ENCODE results near the gene MORN5. TPM values are rescaled to one million over a fixed set of nuclear protein-coding genes. Genes with fewer than 3 reads are reported as not detected.

Gene MORN5
- total and polyA plus RNA-seq, 9 of the 15 experiments (the other 6 are each of a cell fraction or from before 2014, with no cell fraction given), result not detected

DNA sequence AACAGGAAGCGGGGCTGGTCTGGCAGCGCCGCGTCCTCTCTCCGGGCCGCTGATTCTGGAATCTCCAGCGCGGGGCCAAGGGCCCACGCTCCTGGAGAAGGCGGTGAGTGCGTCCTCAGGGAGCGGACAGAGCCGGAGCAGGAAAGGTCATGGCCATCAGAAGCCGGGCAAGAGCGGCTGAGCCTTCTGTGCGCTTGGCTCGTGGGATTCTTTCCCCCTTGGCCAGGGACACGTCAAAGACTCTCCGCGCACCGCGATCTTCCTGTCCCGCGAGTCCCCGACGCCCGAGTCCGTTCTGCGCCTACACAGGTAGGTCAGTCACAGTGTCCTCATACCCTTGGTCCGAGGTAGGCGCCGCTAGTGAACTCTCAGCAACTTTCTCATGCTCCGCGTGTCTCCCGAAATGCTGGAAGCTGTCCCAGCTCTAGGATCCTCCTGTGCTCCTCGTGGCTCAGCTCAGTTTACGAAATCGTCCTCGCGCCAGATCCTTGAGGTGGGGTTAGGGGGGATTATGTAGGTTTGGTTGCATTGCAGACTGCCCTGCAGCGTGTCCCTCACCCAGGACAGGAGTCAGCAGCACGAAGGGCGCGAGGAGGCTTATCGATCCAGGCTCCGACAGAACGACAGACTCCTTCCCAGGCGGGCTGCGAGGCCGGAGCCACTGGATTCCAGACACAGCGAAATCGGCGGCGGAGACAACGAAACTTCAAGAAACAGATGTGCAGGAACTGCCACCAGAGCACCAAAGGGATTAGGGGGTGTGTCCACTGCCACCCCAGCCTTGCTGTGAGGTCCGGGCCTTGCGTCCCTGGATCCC lies 60.4 kb downstream of the MORN5 start:
- Histone ChIP-seq H3K9ac (ENCODE audit: insufficient read depth in 1 of 2, low read depth in 2 of 2, low read length in 2 of 2) (no peak overlapping the region), H3K79me2 (ENCODE audit: control insufficient read depth, insufficient read depth, low read length) (no peaks in the 10 kb centered on the region), H3K36me3 (ENCODE audit: control insufficient read depth, insufficient read depth, low read length) (no peaks in the 10 kb centered on the region), H3K9me3 (replicated peaks; ENCODE audit: control insufficient read depth, insufficient read depth, low read depth, low read length) (peaks cover 2% of the 10 kb centered on the region; the same call in 1 of the 2 replicates), H3K9me1 (ENCODE audit: control insufficient read depth, insufficient read depth, low read length) (no peaks in the 10 kb centered on the region), H3K27me3 (ENCODE audit: control insufficient read depth in 2 of 2, insufficient read depth in 2 of 2, low read length in 2 of 2) (no peaks in the 10 kb centered on the region), H3K4me2 (ENCODE audit: insufficient read depth, low read length) (no peak overlapping the region), H2AFZ (ENCODE audit: low read depth, low read length) (no peak overlapping the region), H4K20me1 (replicated peaks; ENCODE audit: control insufficient read depth, insufficient read depth, low read length) (no peaks in the 10 kb centered on the region), H3K4me3 (no peak overlapping the region), H3K27ac (ENCODE audit: extremely low read depth, low read depth, low read length) (no peak overlapping the region), H3K4me1 (replicated peaks in 1 of 2; ENCODE audit: control insufficient read depth in 2 of 2, insufficient read depth in 2 of 2, low read length in 2 of 2) (peaks cover 19 to 27% of the 10 kb centered on the region in 2 experiments)
- in situ Hi-C loops (cut with MboI), result loop anchor here (10.0 kb wide), 1 partner anchor 1955 kb away; no protein-coding TSS in a partner anchor
- CTCF ChIA-PET (ENCODE audit: low intra/inter-chr PET ratio), result no interaction called here
- ATAC-seq, result no peak
- TF ChIP-seq CREB1 (IDR thresholded peaks at IDR 0.05) (no peak), CREB1 (CRISPR knock-in tag; IDR thresholded peaks at IDR 0.05) (no peak), MYNN (IDR thresholded peaks at IDR 0.05) (no peak), MYNN (CRISPR knock-in tag; IDR thresholded peaks at IDR 0.05) (no peak), ZNF165 (CRISPR knock-in tag; IDR thresholded peaks at IDR 0.05; ENCODE audit: borderline replicate concordance) (no peak), ZBTB1 (CRISPR knock-in tag; IDR thresholded peaks at IDR 0.05; ENCODE audit: borderline replicate concordance, low read depth) (no peak), MYBL2 (IDR thresholded peaks at IDR 0.05; ENCODE audit: low read depth) (no peak), MYBL2 (CRISPR knock-in tag; IDR thresholded peaks at IDR 0.05; ENCODE audit: borderline replicate concordance) (no peak), NFYB (IDR thresholded peaks at IDR 0.05; ENCODE audit: extremely low read depth, insufficient read length) (no peak)
- intact Hi-C loops (cut with micrococcal nuclease), result no loop called here
- WGBS (ENCODE audit: insufficient coverage, low coverage, missing lambda C conversion rate), result 74% methylated on average over 37 of the region's 57 CpGs
- no TSS peak for BruUV-seq (replicated peaks)
- no peak for FAIRE-seq
- DNase-seq (ENCODE audit: extremely low read depth in 1 of 4, low spot score in 3 of 4), result no peak
- POLR2A ChIA-PET, result no interaction called here

Data from K562 (cell line).